HL-60 (cell line): ENCODE data around the gene AKT3.

Experiments used
- CTCF ChIP-seq: IDR thresholded peaks from one replicate; pipeline ENCODE4 v1.5.1; 2011; ENCODE audit warnings: low read length, control low read depth, inconsistent platforms; ENCODE audit not compliant: insufficient read depth
- GABPA ChIP-seq: IDR thresholded peaks from 2 replicates; pipeline ENCODE4 v1.6.1; 2012; ENCODE audit warnings: low read depth
- POLR2AphosphoS5 ChIP-seq: IDR thresholded peaks from 2 replicates; pipeline ENCODE4 v1.6.1; 2012; ENCODE audit warnings: low read depth
- REST ChIP-seq: IDR thresholded peaks from 2 replicates; pipeline ENCODE4 v1.6.1; 2012; ENCODE audit warnings: low read depth; ENCODE audit not compliant: insufficient replicate concordance
- SPI1 ChIP-seq: IDR thresholded peaks from 2 replicates; pipeline ENCODE4 v1.6.1; 2012; ENCODE audit warnings: low read depth, mild to moderate bottlenecking, borderline replicate concordance

DNA sequence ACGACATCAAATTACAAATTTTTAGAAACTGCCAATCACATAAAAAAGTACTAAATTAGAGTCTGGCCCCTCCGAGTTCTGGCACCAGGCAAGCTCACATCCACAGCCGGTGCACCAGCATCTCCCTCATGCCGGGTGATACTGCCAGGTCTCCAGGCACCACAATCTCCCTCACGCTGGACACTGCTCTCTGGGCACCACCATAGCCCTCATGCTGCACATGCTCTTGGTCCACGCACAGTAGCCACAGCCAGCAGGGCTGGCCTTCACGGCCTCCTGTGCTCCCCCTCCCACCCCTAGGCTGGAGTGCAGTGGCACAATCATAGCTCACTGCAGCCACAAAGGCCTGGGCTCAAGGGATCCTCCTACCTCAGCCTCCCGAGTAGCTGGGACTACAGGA is 65.5 kb downstream of the AKT3 start:
- TF ChIP-seq CTCF (no peak), POLR2AphosphoS5 (no peak), GABPA (no peak), REST (no peak), SPI1 (no peak)
